GM19328 (cell line): ENCODE data around the gene KIAA1586.

Experiments
- ATAC-seq: cut with Tn5 transposase; IDR thresholded peaks from one replicate; pipeline ENCODE4 v1.9.1; 2021; ENCODE audit warnings: mild to moderate bottlenecking, moderate library complexity; ENCODE audit not compliant: unreplicated experiment

Gene KIAA1586

DNA sequence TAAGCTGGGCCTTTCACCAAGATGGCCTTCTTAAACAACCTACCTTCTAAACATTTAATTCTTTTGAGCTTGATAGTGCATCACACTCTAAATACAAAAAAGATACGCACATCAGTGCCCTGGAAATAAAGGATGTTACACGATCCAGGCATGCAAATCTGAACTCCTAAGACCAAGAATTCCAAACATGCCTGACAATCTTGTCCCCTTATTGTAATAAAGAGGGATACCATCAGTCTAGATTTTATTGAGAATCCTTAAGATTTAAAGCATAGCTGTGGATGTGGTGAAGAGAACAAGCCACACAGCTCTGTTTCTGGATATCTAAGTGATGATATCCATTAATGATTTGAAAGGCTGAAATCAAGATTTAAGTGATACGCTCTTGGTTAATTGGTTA, 56.5 kb downstream of the KIAA1586 start:
- ATAC-seq, result no peak

- ATAC-seq, result no peak
Measured at GRCh38 chr6:57104336-57104735, 57.8 kb downstream of the KIAA1586 start.
